HepG2 (cell line): ENCODE results near the gene DHX30. TPM values are rescaled to one million over a fixed set of nuclear protein-coding genes. Genes with fewer than 3 reads are reported as not detected.

Source experiments
- ATAC-seq: fragments of 200-7000 bp; cut with Tn5 transposase; 3 replicates; pipeline ENCODE4 v1.9.1; 2020; ENCODE audit warnings: mild to moderate bottlenecking, moderate library complexity
- BruUV-seq: library from RNA; stranded (reverse); fragments of 400-500 nt; replicated peaks from 2 replicates; lab custom pipeline; 2021; lab: Mats Ljungman, UMichigan
- CTCF ChIA-PET: fragments of 300-600 bp; formaldehyde crosslinking; extraction: SDS; loops from one replicate; lab custom pipeline; 2021; ENCODE audit warnings: low total read pairs, inconsistent platforms, low intra/inter-chr PET ratio; lab: Yijun Ruan, JAX
- POLR2A ChIA-PET: fragments of 350-600 bp; sonication (Branson Sonifier 250); formaldehyde crosslinking; loops from one replicate; lab custom pipeline; 2020; ENCODE audit warnings: antibody characterized with exemption, inconsistent platforms; lab: Yijun Ruan, JAX
- DNase-seq: peaks from one replicate; pipeline ENCODE4 v3.0.0-alpha.2; 2015; ENCODE audit warnings: low spot score
- FAIRE-seq: peaks from 3 replicates; lab custom pipeline; 2011; peaks lifted over from hg19 to GRCh38; lab: Jason Lieb, UNC
- H2AFZ ChIP-seq: one replicate; pipeline ENCODE4 v1.6.1; 2011; ENCODE audit warnings: low read length, inconsistent platforms
- H3K27ac ChIP-seq: fragments of 300-600 bp; 3 replicates; pipeline ENCODE4 v1.8.0; 2011; ENCODE audit warnings: mixed run types, mild to moderate bottlenecking, mixed read lengths, low read length, inconsistent platforms; ENCODE audit not compliant: insufficient read depth; ENCODE audit errors: extremely low read length
- H3K27me3 ChIP-seq, 2 experiments: fragments of 200-600 bp in 1 of 2; 2 replicates in 1 of 2; 3 replicates in 1 of 2; pipeline versions ENCODE4 v1.6.0 to v1.8.0; 2011; ENCODE audit warnings: low read length in 2 of 2, mild to moderate bottlenecking in 2 of 2, moderate library complexity in 2 of 2, inconsistent platforms in 1 of 2; ENCODE audit not compliant: insufficient read depth in 2 of 2, control insufficient read depth in 1 of 2
- H3K36me3 ChIP-seq, 2 experiments: fragments of 200-600 bp in 1 of 2; replicated peaks in 1 of 2; 2 replicates in 1 of 2; 3 replicates in 1 of 2; pipeline versions ENCODE4 v1.5.1 to v1.8.0; 2011; ENCODE audit warnings: low read length in 2 of 2, inconsistent platforms in 1 of 2; ENCODE audit not compliant: insufficient read depth in 2 of 2, control insufficient read depth in 1 of 2
- H3K4me1 ChIP-seq: 2 replicates; pipeline ENCODE4 v1.5.1; 2012; ENCODE audit warnings: low read length, inconsistent platforms; ENCODE audit not compliant: insufficient read depth
- H3K4me2 ChIP-seq: 2 replicates; pipeline ENCODE4 v1.6.0; 2011; ENCODE audit warnings: low read depth, low read length, inconsistent platforms
- H3K4me3 ChIP-seq, 3 experiments: fragments of 200-600 bp in 1 of 3; sonication (generic), shearing (Covaris generic) in 1 of 3; replicated peaks in 1 of 3; 2 replicates each; pipeline ENCODE4 v1.5.1; 2011 to 2016; ENCODE audit warnings: low read length in 3 of 3, inconsistent platforms in 2 of 3, low read depth in 2 of 3, mild to moderate bottlenecking in 2 of 3, control low read depth in 1 of 3, mixed read lengths in 1 of 3; ENCODE audit not compliant: insufficient read depth in 1 of 3
- H3K79me2 ChIP-seq: one replicate; pipeline ENCODE4 v1.6.1; 2011; ENCODE audit warnings: low read length, inconsistent platforms; ENCODE audit not compliant: insufficient read depth
- H3K9ac ChIP-seq: 2 replicates; pipeline ENCODE4 v1.6.0; 2011; ENCODE audit warnings: mild to moderate bottlenecking, low read depth, low read length, inconsistent platforms; ENCODE audit not compliant: insufficient read depth
- H3K9me3 ChIP-seq: 2 replicates; pipeline ENCODE4 v1.5.1; 2012; ENCODE audit warnings: mild to moderate bottlenecking, low read length
- H4K20me1 ChIP-seq: 2 replicates; pipeline ENCODE4 v1.6.0; 2011; ENCODE audit warnings: inconsistent platforms, mild to moderate bottlenecking, low read length, moderate library complexity; ENCODE audit not compliant: insufficient read depth
- ATF1 ChIP-seq: IDR thresholded peaks from 2 replicates; pipeline ENCODE4 v1.6.1; 2016; ENCODE audit warnings: mild to moderate bottlenecking, control low read depth
- ATRX ChIP-seq: sonication (generic); formaldehyde crosslinking; IDR thresholded peaks from 2 replicates; pipeline ENCODE4 v1.4.0; 2020; ENCODE audit warnings: missing genetic modification reagents, borderline replicate concordance
- FOXA1 ChIP-seq, 2 experiments: fragments of 450-650 bp in 1 of 2; sonication (generic) in 1 of 2; formaldehyde crosslinking in 1 of 2; IDR thresholded peaks; 2 replicates each; pipeline versions ENCODE4 v1.4.0 to v1.6.1; 2016 to 2020; ENCODE audit warnings: missing genetic modification reagents in 1 of 2
- MNT ChIP-seq: fragments of 450-650 bp; IDR thresholded peaks from 2 replicates; pipeline ENCODE4 v1.6.1; 2016
- MZF1 ChIP-seq: sonication (generic); formaldehyde crosslinking; IDR thresholded peaks from 2 replicates; pipeline ENCODE4 v1.8.1; 2023; ENCODE audit warnings: mild to moderate bottlenecking, missing genetic modification reagents, borderline replicate concordance
- NCOA1 ChIP-seq: sonication (generic); formaldehyde crosslinking; IDR thresholded peaks from 2 replicates; pipeline ENCODE4 v1.9.0; 2021; ENCODE audit warnings: missing genetic modification reagents
- POGK ChIP-seq: sonication (generic); formaldehyde crosslinking; conservative IDR thresholded peaks from 2 replicates; pipeline ENCODE4 v1.8.0; 2022; ENCODE audit warnings: mild to moderate bottlenecking, moderate library complexity, missing genetic modification reagents
- TEF ChIP-seq: sonication (generic); formaldehyde crosslinking; IDR thresholded peaks from 2 replicates; pipeline ENCODE4 v1.5.0; 2020; ENCODE audit warnings: missing genetic modification reagents
- ZFP36L2 ChIP-seq: sonication (generic); formaldehyde crosslinking; IDR thresholded peaks from 2 replicates; pipeline ENCODE4 v1.4.0; 2020; ENCODE audit warnings: missing genetic modification reagents
- ZNF672 ChIP-seq: sonication (generic); formaldehyde crosslinking; IDR thresholded peaks from 2 replicates; pipeline ENCODE4 v1.8.1; 2022; ENCODE audit warnings: missing genetic modification reagents
- ZNF713 ChIP-seq: sonication (generic); formaldehyde crosslinking; IDR thresholded peaks from 2 replicates; pipeline ENCODE4 v1.4.0; 2020; ENCODE audit warnings: mild to moderate bottlenecking, missing genetic modification reagents
- ZSCAN21 ChIP-seq: sonication (generic); formaldehyde crosslinking; IDR thresholded peaks from 2 replicates; pipeline ENCODE4 v1.8.0; 2022; ENCODE audit warnings: mild to moderate bottlenecking, missing genetic modification reagents, moderate library complexity, borderline replicate concordance
- WGBS: methylation state at CpG from one replicate; pipeline ENCODE4 v1.1.6; 2017; ENCODE audit warnings: low lambda C conversion rate; 5-methylcytosine and 5-hydroxymethylcytosine counted together
- in situ Hi-C: cut with HindIII; loops from 2 replicates; pipeline ENCODE4 v1.10.0; 2017; ENCODE audit warnings: low pct_unique_long_range_greater_than_20kb; ENCODE audit not compliant: extremely low pct_ligation_motif_present
- intact Hi-C: fragments of 100-400 bp; cut with micrococcal nuclease; formaldehyde crosslinking; loops from one replicate; pipeline ENCODE4 v1.10.0; 2022; ENCODE audit not compliant: unreplicated experiment
- polyA plus RNA-seq, 8 experiments: library from polyadenylated mRNA; depleted of rRNA in 3 of 8; stranded (reverse) in 7 of 8; unstranded in 1 of 8; fragments of >200 nt; fragmentation: Illumina TruSeq in 4 of 8; extraction: Trizol in 4 of 8; gene quantifications; 2 replicates each; pipeline versions ENCODE4 v1.2.1 to v1.2.3, GENCODE V29; 2011 to 2016; ENCODE audit warnings: low read depth in 4 of 8, missing spikeins in 1 of 8, mixed read lengths in 1 of 8; ENCODE audit not compliant: insufficient read depth in 1 of 8
- total RNA-seq, 5 experiments: library from RNA; depleted of rRNA; stranded (reverse); fragments of >200 nt; fragmentation: Illumina TruSeq; extraction: Trizol; gene quantifications; 2 replicates each; pipeline ENCODE4 v1.2.3, GENCODE V29; 2016; ENCODE audit warnings: low read depth in 1 of 5
- TF ChIP-seq, protein P1 (sequence below): sonication (generic); formaldehyde crosslinking; IDR thresholded peaks from 2 replicates; pipeline ENCODE4 v1.8.1; 2023; ENCODE audit warnings: mild to moderate bottlenecking, missing genetic modification reagents

DHX30 gene
- total and polyA plus RNA-seq, 2 of the 13 experiments (the other 11 are each of a cell fraction or from before 2014, with no cell fraction given) = 30.6 to 59.4 TPM

DNA sequence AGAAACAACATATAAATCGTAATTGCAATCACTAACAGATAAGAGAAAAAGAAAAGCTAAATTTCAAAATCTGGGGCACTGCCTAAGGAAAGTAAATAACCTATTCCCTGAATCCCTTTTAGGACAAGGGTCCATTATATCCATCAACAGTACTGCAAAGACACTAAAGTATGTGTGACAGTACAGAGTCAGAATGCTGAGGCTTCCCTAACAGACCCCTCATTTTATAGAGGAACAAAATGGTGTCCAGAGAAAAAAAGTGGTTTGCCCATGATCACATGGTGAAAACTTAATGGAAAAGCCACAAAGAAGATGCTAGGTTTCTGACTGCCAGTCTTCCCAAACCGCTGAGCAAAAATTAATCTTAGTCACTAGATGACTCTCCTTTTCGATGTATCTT lies 93.8 kb downstream of the DHX30 start (continued):
- TF ChIP-seq MNT (no peak), MZF1 (CRISPR knock-in tag) (no peak)
- TF ChIP-seq, all 625 proteins: peak for 0

DNA sequence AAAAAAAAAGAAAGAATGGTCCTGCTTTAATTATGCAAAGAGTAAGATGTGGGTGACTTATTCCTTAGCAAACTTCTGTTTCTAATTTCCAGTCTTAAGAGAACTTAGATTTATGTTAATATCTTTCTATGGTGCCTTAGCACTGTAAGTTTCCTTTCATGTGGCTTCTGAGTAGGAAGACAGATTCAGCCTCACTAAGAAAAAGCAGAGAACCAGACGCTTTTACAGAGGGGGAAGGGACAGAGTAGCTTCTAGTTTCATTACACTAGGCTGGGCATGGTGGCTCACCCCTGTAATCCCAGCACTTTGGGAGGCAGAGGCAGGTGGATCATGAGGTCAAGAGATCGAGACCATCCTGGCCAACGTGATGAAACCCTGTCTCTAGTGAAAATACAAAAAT lies 95.0 kb downstream of the DHX30 start:
- ChIA-PET CTCF (no interaction called here), POLR2A (no interaction called here)
- Histone ChIP-seq H3K9ac (no peak overlapping the region), H4K20me1 (no peaks in the 10 kb centered on the region), H3K9me3 (no peaks in the 10 kb centered on the region), H3K36me3 (peaks cover 7 to 33% of the 10 kb centered on the region in 2 experiments), H3K4me1 (peaks cover 13% of the 10 kb centered on the region), H3K27me3 (no peaks in the 10 kb centered on the region), H3K27ac (no peak overlapping the region), H2AFZ (no peak overlapping the region), H3K79me2 (no peaks in the 10 kb centered on the region), H3K4me3 (no peak overlapping the region), H3K4me2 (no peak overlapping the region)
- DNase-seq (no peak), FAIRE-seq (no peak), ATAC-seq (no peak)
- in situ Hi-C loops = no loop called here
- intact Hi-C loops = no loop called here
- no TSS peak for BruUV-seq
- no peak for TF ChIP-seq ATRX (CRISPR knock-in tag)
- TF ChIP-seq ZFP36L2 (CRISPR knock-in tag) = no peak
- no peak for TF ChIP-seq TEF
- TF ChIP-seq ZNF672 = no peak
- TF ChIP-seq ATF1 (CRISPR knock-in tag) = no peak
- TF ChIP-seq, protein P1, sequence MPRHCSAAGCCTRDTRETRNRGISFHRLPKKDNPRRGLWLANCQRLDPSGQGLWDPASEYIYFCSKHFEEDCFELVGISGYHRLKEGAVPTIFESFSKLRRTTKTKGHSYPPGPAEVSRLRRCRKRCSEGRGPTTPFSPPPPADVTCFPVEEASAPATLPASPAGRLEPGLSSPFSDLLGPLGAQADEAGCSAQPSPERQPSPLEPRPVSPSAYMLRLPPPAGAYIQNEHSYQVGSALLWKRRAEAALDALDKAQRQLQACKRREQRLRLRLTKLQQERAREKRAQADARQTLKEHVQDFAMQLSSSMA (CRISPR knock-in tag) = no peak
- TF ChIP-seq POGK (CRISPR knock-in tag) = no peak
- no peak for TF ChIP-seq ZSCAN21 (CRISPR knock-in tag)
- TF ChIP-seq ZNF713 (CRISPR knock-in tag) = no peak
- TF ChIP-seq NCOA1 (CRISPR knock-in tag) = no peak
- no peak for TF ChIP-seq FOXA1 (IDR thresholded peaks at IDR 0.05)
- TF ChIP-seq FOXA1 (CRISPR knock-in tag; IDR thresholded peaks at IDR 0.05) = no peak
- 100% methylated on average over 3 of the region's 3 CpGs for WGBS
